ENCODE data around the gene SNTG2. TPM values are rescaled to one million over a fixed set of nuclear protein-coding genes. Genes with fewer than 3 reads are reported as not detected.

SNTG2 gene
- total RNA-seq, 2 experiments from 2014 or later = 2.5 to 3.2 TPM

GRCh38 chr2:925711-926110, 24.9 kb upstream of the SNTG2 start:
- intact Hi-C loops (cut with micrococcal nuclease) = no loop called here
- TF ChIP-seq, protein P1, sequence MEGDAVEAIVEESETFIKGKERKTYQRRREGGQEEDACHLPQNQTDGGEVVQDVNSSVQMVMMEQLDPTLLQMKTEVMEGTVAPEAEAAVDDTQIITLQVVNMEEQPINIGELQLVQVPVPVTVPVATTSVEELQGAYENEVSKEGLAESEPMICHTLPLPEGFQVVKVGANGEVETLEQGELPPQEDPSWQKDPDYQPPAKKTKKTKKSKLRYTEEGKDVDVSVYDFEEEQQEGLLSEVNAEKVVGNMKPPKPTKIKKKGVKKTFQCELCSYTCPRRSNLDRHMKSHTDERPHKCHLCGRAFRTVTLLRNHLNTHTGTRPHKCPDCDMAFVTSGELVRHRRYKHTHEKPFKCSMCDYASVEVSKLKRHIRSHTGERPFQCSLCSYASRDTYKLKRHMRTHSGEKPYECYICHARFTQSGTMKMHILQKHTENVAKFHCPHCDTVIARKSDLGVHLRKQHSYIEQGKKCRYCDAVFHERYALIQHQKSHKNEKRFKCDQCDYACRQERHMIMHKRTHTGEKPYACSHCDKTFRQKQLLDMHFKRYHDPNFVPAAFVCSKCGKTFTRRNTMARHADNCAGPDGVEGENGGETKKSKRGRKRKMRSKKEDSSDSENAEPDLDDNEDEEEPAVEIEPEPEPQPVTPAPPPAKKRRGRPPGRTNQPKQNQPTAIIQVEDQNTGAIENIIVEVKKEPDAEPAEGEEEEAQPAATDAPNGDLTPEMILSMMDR (IDR thresholded peaks at IDR 0.05) = no peak
- ATAC-seq (no peak), DNase-seq (no peak)
- no peaks in the 10 kb centered on the region for H3K9me3 Mint-ChIP-seq
- no peaks in the 10 kb centered on the region for H3K36me3 Mint-ChIP-seq (ENCODE audit: low read depth)
- H3K27ac Mint-ChIP-seq = no peak overlapping the region
- no peak overlapping the region for H3K4me3 Mint-ChIP-seq
- H3K27me3 Mint-ChIP-seq = peaks cover 8% of the 10 kb centered on the region
- no peaks in the 10 kb centered on the region for H3K4me1 Mint-ChIP-seq (ENCODE audit: low read depth)
- ChIA-PET POLR2A (no interaction called here), CTCF (no interaction called here)

DNA sequence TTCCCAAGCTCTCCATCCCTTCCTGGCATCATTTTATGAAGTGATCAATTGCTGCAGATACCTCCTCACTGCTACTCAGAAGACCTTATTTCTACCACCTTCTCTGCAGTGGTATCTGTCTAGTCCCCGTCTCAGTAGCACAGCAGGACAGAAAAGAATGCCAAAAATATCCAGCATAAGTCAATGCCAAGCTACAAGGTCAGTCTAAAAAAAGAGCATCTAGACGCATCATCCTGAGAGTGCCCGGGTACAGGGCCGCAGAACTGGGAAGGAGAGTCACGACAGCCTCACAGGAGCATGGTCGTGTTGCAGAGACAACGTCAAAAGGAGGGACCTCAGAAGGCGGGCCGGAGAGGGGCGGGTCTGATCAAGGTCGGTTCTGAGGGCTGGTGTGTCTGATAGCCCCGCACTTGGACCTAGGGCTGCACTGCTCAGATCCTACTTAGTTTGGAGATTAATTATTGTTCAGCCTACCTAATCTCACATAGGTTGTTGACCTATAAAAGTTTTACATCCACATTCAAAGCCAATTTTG, 24.3 kb upstream of the SNTG2 start:
- Mint-ChIP-seq H3K27ac (no peak overlapping the region), H3K9me3 (no peaks in the 10 kb centered on the region), H3K36me3 (ENCODE audit: low read depth) (no peaks in the 10 kb centered on the region), H3K4me3 (no peak overlapping the region), H3K4me1 (ENCODE audit: low read depth) (no peaks in the 10 kb centered on the region), H3K27me3 (peaks cover 8% of the 10 kb centered on the region)
- TF ChIP-seq, protein P1 (IDR thresholded peaks at IDR 0.05) = no peak
- intact Hi-C loops (cut with micrococcal nuclease) = no loop called here
- DNase-seq (no peak), ATAC-seq (no peak)
- ChIA-PET POLR2A (no interaction called here), CTCF (no interaction called here)

GRCh38 chr2:926896-927295, 23.8 kb upstream of the SNTG2 start:
- H3K4me1 Mint-ChIP-seq (ENCODE audit: low read depth) = no peaks in the 10 kb centered on the region

DNA sequence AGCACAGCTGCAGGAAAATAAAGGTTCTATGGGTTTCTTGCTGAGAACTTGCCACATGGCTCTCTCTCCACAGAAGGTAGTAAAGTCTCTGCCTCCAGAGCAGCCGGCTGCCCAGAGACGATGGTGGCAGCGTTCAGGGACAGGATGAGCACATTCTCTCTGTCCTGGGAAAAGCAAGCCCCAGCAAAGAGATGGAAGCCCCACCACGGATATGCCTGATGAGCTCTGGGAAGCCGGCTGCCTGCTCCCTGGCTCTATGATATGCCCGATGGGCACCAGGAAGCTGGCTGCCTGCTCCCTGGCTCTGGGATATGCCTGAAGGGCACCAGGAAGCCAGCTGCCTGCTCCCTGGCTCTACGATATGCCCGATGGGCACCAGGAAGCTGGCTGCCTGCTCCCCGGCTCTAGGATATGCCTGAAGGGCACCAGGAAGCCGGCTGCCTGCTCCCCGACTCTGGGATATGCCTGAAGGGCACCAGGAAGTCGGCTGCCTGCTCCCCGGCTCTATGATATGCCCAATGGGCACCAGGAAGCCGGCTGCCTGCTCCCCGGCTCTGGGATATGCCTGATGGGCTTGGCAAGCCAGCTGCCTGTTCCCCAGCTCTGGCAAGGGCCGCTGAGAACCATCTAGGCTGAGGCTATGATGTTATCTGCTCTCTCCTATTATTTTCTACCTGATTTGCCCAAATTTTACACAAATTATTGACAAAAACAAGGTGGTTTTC, 21.5 kb upstream of the SNTG2 start:
- TF ChIP-seq, protein P1 (IDR thresholded peaks at IDR 0.05) = no peak
- no peak overlapping the region for H3K27ac Mint-ChIP-seq
- no peak for ATAC-seq
- no peaks in the 10 kb centered on the region for H3K36me3 Mint-ChIP-seq (ENCODE audit: low read depth)
- intact Hi-C loops (cut with micrococcal nuclease) = no loop called here
- ChIA-PET POLR2A (no interaction called here), CTCF (no interaction called here)
- no peaks in the 10 kb centered on the region for H3K9me3 Mint-ChIP-seq
- peaks cover 7% of the 10 kb centered on the region for H3K27me3 Mint-ChIP-seq
- no peaks in the 10 kb centered on the region for H3K4me1 Mint-ChIP-seq (ENCODE audit: low read depth)
- H3K4me3 Mint-ChIP-seq = no peak overlapping the region
- no peak for DNase-seq

More at GRCh38 chr2:926896-927295, 23.8 kb upstream of the SNTG2 start:
- ATAC-seq (no peak), DNase-seq (no peak)
- no peaks in the 10 kb centered on the region for H3K36me3 Mint-ChIP-seq (ENCODE audit: low read depth)
- no peak overlapping the region for H3K4me3 Mint-ChIP-seq
- POLR2A ChIA-PET = no interaction called here
- TF ChIP-seq, protein P1 (IDR thresholded peaks at IDR 0.05) = no peak
- no peak overlapping the region for H3K27ac Mint-ChIP-seq
- CTCF ChIA-PET = no interaction called here
- intact Hi-C loops (cut with micrococcal nuclease) = no loop called here
- peaks cover 8% of the 10 kb centered on the region for H3K27me3 Mint-ChIP-seq
- H3K9me3 Mint-ChIP-seq = no peaks in the 10 kb centered on the region

- TF ChIP-seq, protein P1 (IDR thresholded peaks at IDR 0.05) = no peak
- Mint-ChIP-seq H3K27me3 (peaks cover 4% of the 10 kb centered on the region), H3K4me1 (ENCODE audit: low read depth) (no peaks in the 10 kb centered on the region), H3K4me3 (no peak overlapping the region), H3K9me3 (no peaks in the 10 kb centered on the region), H3K36me3 (ENCODE audit: low read depth) (no peaks in the 10 kb centered on the region), H3K27ac (no peak overlapping the region)
- ATAC-seq (no peak), DNase-seq (no peak)
- ChIA-PET POLR2A (no interaction called here), CTCF (no interaction called here)
- intact Hi-C loops (cut with micrococcal nuclease) = no loop called here
Measured at GRCh38 chr2:929925-930324, 20.7 kb upstream of the SNTG2 start.
